Kidney (tissue), 14 donors: ENCODE results near the gene SLC8A2. TPM values are rescaled to one million over a fixed set of nuclear protein-coding genes. Genes with fewer than 3 reads are reported as not detected.

Experiments used
- DNase-seq, 5 donors: peaks; one replicate each; pipeline ENCODE4 v3.0.0-alpha.2; 2013 to 2020
- FAIRE-seq: peaks from 2 replicates; lab custom pipeline; 2012; peaks lifted over from hg19 to GRCh38; lab: Jason Lieb, UNC
- H3K27ac ChIP-seq, 2 donors: one replicate each; pipeline ENCODE4 v1.7.0; 2013; ENCODE audit warnings: low read depth in 2 of 2, low read length in 2 of 2, inconsistent platforms in 1 of 2
- H3K27me3 ChIP-seq: one replicate; pipeline ENCODE4 v1.7.1; 2013; ENCODE audit warnings: low read length, inconsistent platforms; ENCODE audit not compliant: control insufficient read depth, insufficient read depth
- H3K36me3 ChIP-seq, 3 donors: one replicate each; pipeline versions ENCODE4 v1.7.0 to v1.7.1; 2013; ENCODE audit warnings: low read length in 3 of 3, control low read depth in 1 of 3, inconsistent platforms in 1 of 3; ENCODE audit not compliant: insufficient read depth in 3 of 3, control insufficient read depth in 2 of 3
- H3K4me1 ChIP-seq, 3 donors: one replicate each; pipeline versions ENCODE4 v1.7.0 to v1.7.1; 2013; ENCODE audit warnings: low read length in 3 of 3, inconsistent platforms in 1 of 3, low read depth in 1 of 3; ENCODE audit not compliant: control insufficient read depth in 2 of 3, insufficient read depth in 2 of 3
- H3K4me3 ChIP-seq, 3 donors: one replicate each; pipeline versions ENCODE4 v1.7.0 to v1.8.1; 2013; ENCODE audit warnings: low read length in 3 of 3, control low read depth in 1 of 3, inconsistent platforms in 1 of 3
- H3K9ac ChIP-seq, 3 donors: one replicate each; pipeline versions ENCODE4 v1.7.0 to v1.7.1; 2013; ENCODE audit warnings: low read length in 3 of 3, control low read depth in 1 of 3, inconsistent platforms in 1 of 3
- H3K9me3 ChIP-seq, 3 donors: one replicate each; pipeline versions ENCODE4 v1.7.0 to v1.7.1; 2013; ENCODE audit warnings: low read length in 3 of 3, control low read depth in 1 of 3, inconsistent platforms in 1 of 3; ENCODE audit not compliant: control insufficient read depth in 2 of 3, insufficient read depth in 1 of 3
- CTCF ChIP-seq: IDR thresholded peaks from 3 replicates; pipeline ENCODE4 v1.5.1; 2012; ENCODE audit warnings: mild to moderate bottlenecking, moderate library complexity, borderline replicate concordance; ENCODE audit not compliant: insufficient read depth; ENCODE audit errors: extremely low read depth
- intact Hi-C: fragments of 100-400 bp; cut with DNase I; formaldehyde crosslinking; loops from one replicate; pipeline ENCODE4 v1.11.1; 2022
- polyA plus RNA-seq: library from polyadenylated mRNA; stranded (reverse); fragments of 350-450 nt; fragmentation: Illumina TruSeq; extraction: RNeasy Lipid Tissue Mini Kit (QIAGEN cat#74804); gene quantifications from one replicate; pipeline ENCODE4 v1.2.3, GENCODE V29; 2014; ENCODE audit warnings: low read depth, low replicate concordance; ENCODE audit not compliant: insufficient read depth
- total RNA-seq: library from RNA; stranded (reverse); fragmentation: NEBNext Ultra II Directional; extraction: Animal tissue kit (Norgen Biotek cat#: 25700); gene quantifications from one replicate; pipeline ENCODE4 v1.2.1, GENCODE V29; 2021
- donor health status: control.
- donor health status: control.
- donor health status: control.
- donor health status: control.
- donor health status: control.
- donor health status: DM: yes; HTN: yes; CAD: no.
- donor health status: Normal renal cell carcinoma (clear cell type).

SLC8A2 gene
- total and polyA plus RNA-seq, 2 donors from 2014 or later, result 0.94 TPM; not detected in 1

- Histone ChIP-seq H3K36me3 (no peaks in the 10 kb centered on the region), H3K9ac (no peak overlapping the region), H3K27ac (no peak overlapping the region), H3K27me3 (no peaks in the 10 kb centered on the region), H3K4me3 (no peak overlapping the region), H3K9me3 (no peaks in the 10 kb centered on the region), H3K4me1 (no peaks in the 10 kb centered on the region)
- FAIRE-seq (no peak), DNase-seq (peak in 2 of 5 donors; percentile 24 to 43)
- intact Hi-C loops, result no loop called here
- no peak for TF ChIP-seq CTCF
These were observed 72.7 kb downstream of the SLC8A2 start for GRCh38 chr19:47398707-47399597.

GRCh38 chr19:47391510-47392223 is 80.0 kb downstream of the SLC8A2 start:
- DNase-seq (peak; percentile 58 to 84 (median 74)), FAIRE-seq (no peak)
- Histone ChIP-seq H3K27ac (no peak overlapping the region), H3K36me3 (no peaks in the 10 kb centered on the region), H3K9me3 (no peaks in the 10 kb centered on the region), H3K4me1 (no peaks in the 10 kb centered on the region), H3K27me3 (no peaks in the 10 kb centered on the region), H3K4me3 (no peak overlapping the region), H3K9ac (no peak overlapping the region)
- intact Hi-C loops, result no loop called here
- peak; percentile 77 for TF ChIP-seq CTCF

- no peak overlapping the region for H3K27ac ChIP-seq
- DNase-seq (no peak), FAIRE-seq (no peak)
- H3K4me1 ChIP-seq, result no peaks in the 10 kb centered on the region
- no peak for TF ChIP-seq CTCF
- intact Hi-C loops, result no loop called here
- no peaks in the 10 kb centered on the region for H3K9me3 ChIP-seq
- no peaks in the 10 kb centered on the region for H3K27me3 ChIP-seq
- H3K36me3 ChIP-seq, result no peaks in the 10 kb centered on the region
- H3K4me3 ChIP-seq, result no peak overlapping the region
- no peak overlapping the region for H3K9ac ChIP-seq
These were observed 80.9 kb downstream of the SLC8A2 start for GRCh38 chr19:47390533-47391488.
